ENCODE data around the gene KCNMA1. TPM values are rescaled to one million over a fixed set of nuclear protein-coding genes. Genes with fewer than 3 reads are reported as not detected.

KCNMA1 gene
- total RNA-seq, 1 experiment from 2014 or later, result 143 TPM

DNA sequence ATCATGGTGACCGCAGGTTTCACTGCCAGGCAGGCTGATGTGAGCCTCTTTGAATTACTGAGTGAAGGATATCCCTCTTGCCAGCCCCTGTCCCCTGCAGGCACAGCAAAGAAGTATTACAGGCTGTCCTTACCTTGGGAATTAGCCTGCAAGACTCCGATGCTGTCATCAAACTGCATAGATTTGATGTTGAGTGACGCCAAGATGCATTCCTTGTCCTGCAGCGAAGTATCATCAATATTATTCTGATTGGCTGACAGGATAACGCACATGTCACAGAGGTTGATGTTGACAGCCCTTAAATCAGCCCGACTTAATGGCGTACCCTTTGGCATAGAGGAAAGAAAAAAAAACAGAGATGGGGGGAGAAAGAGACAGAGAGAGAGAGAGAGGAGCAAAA, 693.0 kb downstream of the KCNMA1 start:
- ChIA-PET CTCF (no interaction called here), POLR2A (ENCODE audit: unreplicated experiment) (no interaction called here)
- no peaks in the 10 kb centered on the region for H3K4me1 ChIP-seq (ENCODE audit: insufficient read depth, low read length)
- ATAC-seq (no peak), DNase-seq (no peak)
- H3K27ac ChIP-seq (ENCODE audit: low read length), result no peak overlapping the region
- H3K4me2 ChIP-seq (ENCODE audit: low read length), result no peak overlapping the region
- no peaks in the 10 kb centered on the region; the same call in 1 of the 2 replicates for H3K36me3 ChIP-seq (ENCODE audit: low read depth, low read length)
- H3K4me3 ChIP-seq (ENCODE audit: low read length), result no peak overlapping the region
- intact Hi-C loops (cut with micrococcal nuclease), result loop anchor here (10.0 kb wide), 1 partner anchor 200 kb away; no protein-coding TSS in a partner anchor
- no peak overlapping the region for H2AFZ ChIP-seq (ENCODE audit: low read length)
- 0 out of 2 replicates have a peak, but pooled peaks cover 2% of the 10 kb centered on the region for H3K27me3 ChIP-seq (ENCODE audit: low read length)
- H3F3A ChIP-seq (ENCODE audit: low read length, unreplicated experiment), result no peaks in the 10 kb centered on the region
- H3K79me2 ChIP-seq (ENCODE audit: low read length), result no peaks in the 10 kb centered on the region
- H3K9me3 ChIP-seq (ENCODE audit: low read length), result no peaks in the 10 kb centered on the region
- TF ChIP-seq EZH2phosphoT487 (IDR thresholded peaks at IDR 0.05; ENCODE audit: borderline replicate concordance, low read length) (no peak), CTCF (conservative IDR thresholded peaks at IDR 0.05; ENCODE audit: low read depth, low read length) (no peak), EZH2 (IDR thresholded peaks at IDR 0.05; ENCODE audit: low read length, unreplicated experiment) (no peak)
- no peak overlapping the region for H3K9ac ChIP-seq (ENCODE audit: low read length)
- no peaks in the 10 kb centered on the region for H4K20me1 ChIP-seq (ENCODE audit: low read length)
- BruUV-seq (replicated peaks), result no TSS peak
- H3K9me2 ChIP-seq (replicated peaks; ENCODE audit: low read length), result no peaks in the 10 kb centered on the region

GRCh38 chr10:76942628-76943416, 694.8 kb downstream of the KCNMA1 start:
- BruUV-seq (replicated peaks), result no TSS peak
- Histone ChIP-seq H3F3A (ENCODE audit: low read length, unreplicated experiment) (no peaks in the 10 kb centered on the region), H3K4me3 (ENCODE audit: low read length) (no peak overlapping the region), H3K27me3 (ENCODE audit: low read length) (0 out of 2 replicates have a peak, but pooled peaks cover 2% of the 10 kb centered on the region), H4K20me1 (ENCODE audit: low read length) (no peaks in the 10 kb centered on the region), H3K36me3 (ENCODE audit: low read depth, low read length) (no peaks in the 10 kb centered on the region; the same call in 1 of the 2 replicates), H3K4me2 (ENCODE audit: low read length) (no peak overlapping the region), H3K79me2 (ENCODE audit: low read length) (no peaks in the 10 kb centered on the region), H3K9me3 (ENCODE audit: low read length) (no peaks in the 10 kb centered on the region), H3K27ac (ENCODE audit: low read length) (no peak overlapping the region), H2AFZ (ENCODE audit: low read length) (no peak overlapping the region), H3K9ac (ENCODE audit: low read length) (no peak overlapping the region), H3K9me2 (replicated peaks; ENCODE audit: low read length) (no peaks in the 10 kb centered on the region), H3K4me1 (ENCODE audit: insufficient read depth, low read length) (no peaks in the 10 kb centered on the region)
- peak; percentile 28 for ATAC-seq
- no peak for TF ChIP-seq EZH2phosphoT487 (IDR thresholded peaks at IDR 0.05; ENCODE audit: borderline replicate concordance, low read length)
- no peak for TF ChIP-seq CTCF (conservative IDR thresholded peaks at IDR 0.05; ENCODE audit: low read depth, low read length)
- DNase-seq, result peak; percentile 35
- ChIA-PET POLR2A (ENCODE audit: unreplicated experiment) (no interaction called here), CTCF (no interaction called here)
- intact Hi-C loops (cut with micrococcal nuclease), result loop anchor here (10.0 kb wide), 1 partner anchor 198 kb away; no protein-coding TSS in a partner anchor

GRCh38 chr10:76939933-76940468, 697.6 kb downstream of the KCNMA1 start:
- no peak for DNase-seq
- no peak overlapping the region for H3K4me3 ChIP-seq (ENCODE audit: low read length)
- intact Hi-C loops (cut with micrococcal nuclease), result loop anchor here (5.0 to 10.0 kb wide), 2 partner anchors 58 to 195 kb away; no protein-coding TSS in a partner anchor
- H3K36me3 ChIP-seq (ENCODE audit: low read depth, low read length), result no peaks in the 10 kb centered on the region; the same call in 1 of the 2 replicates
- TF ChIP-seq EZH2phosphoT487 (IDR thresholded peaks at IDR 0.05; ENCODE audit: borderline replicate concordance, low read length) (no peak), CTCF (conservative IDR thresholded peaks at IDR 0.05; ENCODE audit: low read depth, low read length) (no peak), EZH2 (IDR thresholded peaks at IDR 0.05; ENCODE audit: low read length, unreplicated experiment) (no peak)
- ChIA-PET POLR2A (ENCODE audit: unreplicated experiment) (no interaction called here), CTCF (interaction anchor here (1.0 kb wide), 1 partner anchor 65 kb away, joined by 3 read pairs; no protein-coding TSS in a partner anchor)
- H3K27ac ChIP-seq (ENCODE audit: low read length), result no peak overlapping the region
- ATAC-seq, result peak; percentile 56
- BruUV-seq (replicated peaks), result no TSS peak
- no peaks in the 10 kb centered on the region for H3K9me3 ChIP-seq (ENCODE audit: low read length)
- H2AFZ ChIP-seq (ENCODE audit: low read length), result no peak overlapping the region
- H3K9ac ChIP-seq (ENCODE audit: low read length), result no peak overlapping the region
- no peak overlapping the region for H3K4me2 ChIP-seq (ENCODE audit: low read length)
- no peaks in the 10 kb centered on the region for H3F3A ChIP-seq (ENCODE audit: low read length, unreplicated experiment)
- no peaks in the 10 kb centered on the region for H4K20me1 ChIP-seq (ENCODE audit: low read length)
- H3K4me1 ChIP-seq (ENCODE audit: insufficient read depth, low read length), result no peaks in the 10 kb centered on the region
- H3K79me2 ChIP-seq (ENCODE audit: low read length), result no peaks in the 10 kb centered on the region
- H3K27me3 ChIP-seq (ENCODE audit: low read length), result 0 out of 2 replicates have a peak, but pooled peaks cover 2% of the 10 kb centered on the region
- no peaks in the 10 kb centered on the region for H3K9me2 ChIP-seq (replicated peaks; ENCODE audit: low read length)

Data from PC-3 (cell line).